Hepatocyte (in vitro differentiated cells): ENCODE results near the gene LEMD3. TPM values are rescaled to one million over a fixed set of nuclear protein-coding genes. Genes with fewer than 3 reads are reported as not detected.

Experiments
- DNase-seq: peaks from one replicate; pipeline ENCODE4 v3.0.0-alpha.2; 2016; ENCODE audit warnings: low spot score
- H2AFZ ChIP-seq: fragments of 200-600 bp; sonication (generic); 2 replicates; pipeline ENCODE4 v1.6.0; 2016; ENCODE audit warnings: antibody characterized with exemption, mild to moderate bottlenecking
- H3K27ac ChIP-seq: fragments of 200-600 bp; sonication (generic); 2 replicates; pipeline ENCODE4 v1.5.1; 2016; ENCODE audit warnings: mild to moderate bottlenecking
- H3K27me3 ChIP-seq: fragments of 200-600 bp; sonication (generic); 2 replicates; pipeline ENCODE4 v1.6.1; 2016
- H3K36me3 ChIP-seq: fragments of 200-600 bp; sonication (generic); replicated peaks from 2 replicates; pipeline ENCODE4 v1.5.1; 2016; ENCODE audit warnings: low read depth; ENCODE audit not compliant: insufficient read depth
- H3K4me1 ChIP-seq: fragments of 200-600 bp; sonication (generic); 2 replicates; pipeline ENCODE4 v1.5.1; 2016; ENCODE audit warnings: mild to moderate bottlenecking, moderate library complexity; ENCODE audit not compliant: insufficient read depth
- H3K4me2 ChIP-seq: fragments of 200-600 bp; sonication (generic); 2 replicates; pipeline ENCODE4 v1.6.0; 2016
- H3K4me3 ChIP-seq: fragments of 200-600 bp; sonication (generic); 2 replicates; pipeline ENCODE4 v1.5.1; 2016; ENCODE audit warnings: mild to moderate bottlenecking
- H3K79me2 ChIP-seq: fragments of 200-600 bp; sonication (generic); 2 replicates; pipeline ENCODE4 v1.6.0; 2017; ENCODE audit warnings: mild to moderate bottlenecking
- H3K9me2 ChIP-seq: fragments of 200-600 bp; sonication (generic); replicated peaks from 2 replicates; pipeline ENCODE4 v1.6.0; 2017; ENCODE audit warnings: mild to moderate bottlenecking; ENCODE audit not compliant: insufficient read depth
- H3K9me3 ChIP-seq: fragments of 200-600 bp; sonication (generic); 2 replicates; pipeline ENCODE4 v1.5.1; 2016; ENCODE audit warnings: low read depth, mild to moderate bottlenecking
- H4K20me1 ChIP-seq: fragments of 200-600 bp; sonication (generic); 2 replicates; pipeline ENCODE4 v1.6.0; 2016; ENCODE audit warnings: mild to moderate bottlenecking; ENCODE audit not compliant: insufficient read depth, poor library complexity, severe bottlenecking
- EZH2 ChIP-seq: fragments of 200-600 bp; sonication (generic); IDR thresholded peaks from 2 replicates; pipeline ENCODE4 v1.6.1; 2016; ENCODE audit warnings: antibody characterized with exemption, mild to moderate bottlenecking, borderline replicate concordance
- EZH2phosphoT487 ChIP-seq: fragments of 200-600 bp; sonication (generic); IDR thresholded peaks from one replicate; pipeline ENCODE4 v1.6.1; 2018; ENCODE audit warnings: antibody characterized with exemption, mild to moderate bottlenecking, low read depth, moderate library complexity; ENCODE audit not compliant: unreplicated experiment, severe bottlenecking
- WGBS: methylation state at CpG from one replicate; pipeline ENCODE4 v1.1.6; 2016; ENCODE audit warnings: low lambda C conversion rate; ENCODE audit errors: missing lambda C conversion rate; 5-methylcytosine and 5-hydroxymethylcytosine counted together
- polyA plus RNA-seq: library from polyadenylated mRNA; unstranded; fragments of >200 nt; fragmentation: Nextera tagmentation; extraction: Ambion mirVana; gene quantifications from 2 replicates; pipeline ENCODE4 v1.2.1, GENCODE V29; 2016
- total RNA-seq: library from RNA; depleted of rRNA; stranded (reverse); fragments of >200 nt; gene quantifications from 2 replicates; pipeline ENCODE4 v1.2.3, GENCODE V29; 2014
- TF ChIP-seq, protein P1 (sequence below): fragments of 200-600 bp; sonication (generic); IDR thresholded peaks from 2 replicates; pipeline ENCODE4 v1.5.1; 2016; ENCODE audit warnings: antibody characterized with exemption, mild to moderate bottlenecking; ENCODE audit not compliant: poor library complexity

LEMD3 gene
- total and polyA plus RNA-seq, 2 experiments from 2014 or later: 15.5 to 51.1 TPM

DNA sequence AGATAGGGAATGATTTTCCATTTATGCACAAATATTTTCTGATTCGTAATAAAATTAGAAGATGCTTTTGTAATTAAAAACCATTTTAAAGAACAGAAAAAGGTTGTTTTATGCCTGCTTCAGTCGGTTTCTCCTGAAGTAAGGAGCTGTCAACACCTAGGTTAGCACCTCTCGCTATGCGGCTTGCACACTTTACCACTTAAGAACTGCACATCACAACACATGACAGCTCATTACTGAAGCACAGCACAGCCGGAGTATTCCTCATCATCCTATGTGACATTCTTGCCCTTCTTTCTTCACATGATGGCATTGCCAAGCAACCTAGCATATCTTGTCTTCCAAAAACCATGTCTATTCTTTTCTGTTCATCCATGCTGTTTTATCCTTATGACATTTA, 42.9 kb upstream of the LEMD3 start:
- Histone ChIP-seq H3K79me2 (no peaks in the 10 kb centered on the region), H3K27ac (no peak overlapping the region), H3K9me3 (no peaks in the 10 kb centered on the region), H3K36me3 (no peaks in the 10 kb centered on the region), H3K4me2 (no peak overlapping the region), H3K9me2 (no peaks in the 10 kb centered on the region), H2AFZ (no peak overlapping the region), H3K27me3 (peaks cover 29% of the 10 kb centered on the region), H3K4me3 (no peak overlapping the region), H3K4me1 (no peaks in the 10 kb centered on the region), H4K20me1 (no peaks in the 10 kb centered on the region)
- no peak for DNase-seq
- 75% methylated on average over 5 of the region's 5 CpGs for WGBS
- TF ChIP-seq EZH2phosphoT487: no peak
- TF ChIP-seq EZH2: no peak

- H3K4me3 ChIP-seq: no peak overlapping the region
- H3K4me2 ChIP-seq: no peak overlapping the region
- H4K20me1 ChIP-seq: no peaks in the 10 kb centered on the region
- H3K27ac ChIP-seq: no peak overlapping the region
- H3K9me2 ChIP-seq: no peaks in the 10 kb centered on the region
- no peaks in the 10 kb centered on the region for H3K36me3 ChIP-seq
- no peak for DNase-seq
- peaks cover 14% of the 10 kb centered on the region for H3K27me3 ChIP-seq
- no peaks in the 10 kb centered on the region for H3K79me2 ChIP-seq
- no peak overlapping the region for H2AFZ ChIP-seq
- peaks cover 7% of the 10 kb centered on the region for H3K9me3 ChIP-seq
- TF ChIP-seq EZH2 (no peak), EZH2phosphoT487 (no peak)
- TF ChIP-seq, protein P1, sequence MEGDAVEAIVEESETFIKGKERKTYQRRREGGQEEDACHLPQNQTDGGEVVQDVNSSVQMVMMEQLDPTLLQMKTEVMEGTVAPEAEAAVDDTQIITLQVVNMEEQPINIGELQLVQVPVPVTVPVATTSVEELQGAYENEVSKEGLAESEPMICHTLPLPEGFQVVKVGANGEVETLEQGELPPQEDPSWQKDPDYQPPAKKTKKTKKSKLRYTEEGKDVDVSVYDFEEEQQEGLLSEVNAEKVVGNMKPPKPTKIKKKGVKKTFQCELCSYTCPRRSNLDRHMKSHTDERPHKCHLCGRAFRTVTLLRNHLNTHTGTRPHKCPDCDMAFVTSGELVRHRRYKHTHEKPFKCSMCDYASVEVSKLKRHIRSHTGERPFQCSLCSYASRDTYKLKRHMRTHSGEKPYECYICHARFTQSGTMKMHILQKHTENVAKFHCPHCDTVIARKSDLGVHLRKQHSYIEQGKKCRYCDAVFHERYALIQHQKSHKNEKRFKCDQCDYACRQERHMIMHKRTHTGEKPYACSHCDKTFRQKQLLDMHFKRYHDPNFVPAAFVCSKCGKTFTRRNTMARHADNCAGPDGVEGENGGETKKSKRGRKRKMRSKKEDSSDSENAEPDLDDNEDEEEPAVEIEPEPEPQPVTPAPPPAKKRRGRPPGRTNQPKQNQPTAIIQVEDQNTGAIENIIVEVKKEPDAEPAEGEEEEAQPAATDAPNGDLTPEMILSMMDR: no peak
- H3K4me1 ChIP-seq: no peaks in the 10 kb centered on the region
Observed at GRCh38 chr12:65133879-65134278, 35.5 kb upstream of the LEMD3 start.

- H3K79me2 ChIP-seq: no peaks in the 10 kb centered on the region
- H3K36me3 ChIP-seq: no peaks in the 10 kb centered on the region
- H3K27me3 ChIP-seq: no peaks in the 10 kb centered on the region
- no peak for DNase-seq
- H3K9me3 ChIP-seq: peaks cover 7% of the 10 kb centered on the region
- H4K20me1 ChIP-seq: no peaks in the 10 kb centered on the region
- H2AFZ ChIP-seq: no peak overlapping the region
- no peak overlapping the region for H3K4me2 ChIP-seq
- H3K4me3 ChIP-seq: no peak overlapping the region
- no peak overlapping the region for H3K27ac ChIP-seq
- WGBS: 81% methylated on average over 1 of the region's 1 CpG
- TF ChIP-seq, protein P1: no peak
- TF ChIP-seq EZH2: no peak
- no peak for TF ChIP-seq EZH2phosphoT487
- H3K4me1 ChIP-seq: no peaks in the 10 kb centered on the region
- no peaks in the 10 kb centered on the region for H3K9me2 ChIP-seq
Observed at GRCh38 chr12:65139389-65139788, 30.0 kb upstream of the LEMD3 start.

DNA sequence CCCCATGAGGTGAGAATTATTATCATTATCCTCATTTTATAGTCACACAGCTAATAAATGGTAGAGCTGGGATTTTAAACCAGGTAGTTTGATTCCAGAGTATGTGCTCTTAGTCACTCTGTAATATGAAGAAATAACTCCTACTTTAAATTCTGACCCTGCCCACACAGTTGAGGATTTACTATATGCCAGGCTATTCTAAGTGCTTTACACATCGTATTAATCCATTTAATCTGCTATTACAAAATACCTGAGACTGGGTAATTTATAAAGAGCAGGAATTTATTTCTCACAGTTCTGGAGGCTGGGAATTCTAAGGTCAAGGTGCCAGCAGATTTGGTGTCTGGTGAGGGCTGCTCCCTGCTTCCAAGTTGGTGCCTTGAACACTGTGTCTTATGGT, 28.6 kb upstream of the LEMD3 start:
- Histone ChIP-seq H3K4me2 (no peak overlapping the region), H3K36me3 (no peaks in the 10 kb centered on the region), H3K79me2 (no peaks in the 10 kb centered on the region), H3K27ac (no peak overlapping the region), H3K4me3 (no peak overlapping the region), H2AFZ (no peak overlapping the region), H3K27me3 (no peaks in the 10 kb centered on the region), H4K20me1 (no peaks in the 10 kb centered on the region), H3K4me1 (no peaks in the 10 kb centered on the region), H3K9me2 (no peaks in the 10 kb centered on the region), H3K9me3 (peaks cover 7% of the 10 kb centered on the region)
- TF ChIP-seq EZH2: no peak
- no peak for TF ChIP-seq EZH2phosphoT487
- WGBS: 84% methylated on average over 1 of the region's 1 CpG
- DNase-seq: no peak
